Neural cell (in vitro differentiated cells): ENCODE measurements around the gene INSM1. TPM values are rescaled to one million over a fixed set of nuclear protein-coding genes. Genes with fewer than 3 reads are reported as not detected.

ENCODE experiments used
- H2AFZ ChIP-seq: fragments of 200-600, 300-800 bp; sonication (generic), shearing (Covaris generic); 2 replicates; pipeline ENCODE4 v1.6.0; 2014; ENCODE audit warnings: low read depth, mild to moderate bottlenecking, antibody characterized with exemption, low read length, moderate library complexity
- H3F3A ChIP-seq: fragments of 200-600 bp; shearing (Covaris generic); 2 replicates; pipeline ENCODE4 v1.6.1; 2016; ENCODE audit warnings: mild to moderate bottlenecking, moderate library complexity, mixed read lengths, antibody characterized with exemption, low read length; ENCODE audit not compliant: insufficient read depth, poor library complexity, severe bottlenecking
- H3K27ac ChIP-seq: fragments of 200-600, 300-800 bp; sonication (generic), shearing (Covaris generic); 2 replicates; pipeline ENCODE4 v1.5.1; 2014; ENCODE audit warnings: mild to moderate bottlenecking, low read length, moderate library complexity
- H3K27me3 ChIP-seq: fragments of 300-800, 200-600 bp; sonication (generic), shearing (Covaris generic); 2 replicates; pipeline ENCODE4 v1.6.0; 2014; ENCODE audit warnings: mild to moderate bottlenecking, low read depth, low read length, moderate library complexity; ENCODE audit not compliant: insufficient read depth
- H3K36me3 ChIP-seq: fragments of 300-800, 200-600 bp; sonication (generic), shearing (Covaris generic); 2 replicates; pipeline ENCODE4 v1.5.1; 2014; ENCODE audit warnings: mild to moderate bottlenecking, antibody characterized with exemption, low read length, moderate library complexity; ENCODE audit not compliant: insufficient read depth
- H3K4me2 ChIP-seq: fragments of 300-800, 200-600 bp; sonication (generic), shearing (Covaris generic); 2 replicates; pipeline ENCODE4 v1.6.0; 2014; ENCODE audit warnings: mild to moderate bottlenecking, low read length
- H3K4me3 ChIP-seq: fragments of 300-800, 200-600 bp; sonication (generic), shearing (Covaris generic); 2 replicates; pipeline ENCODE4 v1.5.1; 2014; ENCODE audit warnings: mild to moderate bottlenecking, low read length, moderate library complexity
- H3K79me2 ChIP-seq: fragments of 200-600 bp; shearing (Covaris generic); replicated peaks from 2 replicates; pipeline ENCODE4 v1.6.0; 2014; ENCODE audit warnings: mild to moderate bottlenecking, low read length, moderate library complexity; ENCODE audit not compliant: insufficient read depth
- H3K9ac ChIP-seq: fragments of 300-800, 200-600 bp; sonication (generic), shearing (Covaris generic); 2 replicates; pipeline ENCODE4 v1.6.1; 2016; ENCODE audit warnings: mild to moderate bottlenecking, low read length, mixed read lengths
- H3K9me2 ChIP-seq: fragments of 200-600 bp; shearing (Covaris generic); 2 replicates; pipeline ENCODE4 v1.6.1; 2016; ENCODE audit warnings: mild to moderate bottlenecking, low read length, mixed read lengths; ENCODE audit not compliant: insufficient read depth
- H3K9me3 ChIP-seq: fragments of 200-600, 300-800 bp; sonication (generic), shearing (Covaris generic); 2 replicates; pipeline ENCODE4 v1.6.1; 2016; ENCODE audit warnings: mild to moderate bottlenecking, mixed run types, low read length, moderate library complexity, mixed read lengths
- H4K20me1 ChIP-seq: fragments of 200-600 bp; shearing (Covaris generic); 2 replicates; pipeline ENCODE4 v1.6.1; 2016; ENCODE audit warnings: mild to moderate bottlenecking, mixed run types; ENCODE audit not compliant: insufficient read depth
- EP300 ChIP-seq: fragments of 450-650 bp; conservative IDR thresholded peaks from 2 replicates; pipeline ENCODE4 v1.6.1; 2014; ENCODE audit warnings: antibody characterized with exemption, mild to moderate bottlenecking, moderate library complexity; ENCODE audit not compliant: poor library complexity, severe bottlenecking
- EZH2 ChIP-seq: fragments of 200-600, 300-800 bp; shearing (Covaris generic), sonication (generic); IDR thresholded peaks from 2 replicates; pipeline ENCODE4 v1.6.1; 2014; ENCODE audit warnings: antibody characterized with exemption, low read length, borderline replicate concordance, mild to moderate bottlenecking; ENCODE audit not compliant: insufficient read depth, poor library complexity, severe bottlenecking
- MXI1 ChIP-seq: fragments of 450-650 bp; conservative IDR thresholded peaks from 2 replicates; pipeline ENCODE4 v1.6.1; 2014; ENCODE audit warnings: antibody characterized with exemption, mild to moderate bottlenecking; ENCODE audit not compliant: poor library complexity, severe bottlenecking
- POLR2AphosphoS5 ChIP-seq: IDR thresholded peaks from 2 replicates; pipeline ENCODE4 v1.6.1; 2012
- RAD21 ChIP-seq: fragments of 450-650 bp; conservative IDR thresholded peaks from 2 replicates; pipeline ENCODE4 v1.6.1; 2014; ENCODE audit warnings: antibody characterized with exemption, mild to moderate bottlenecking, moderate library complexity
- SMC3 ChIP-seq: fragments of 450-650 bp; conservative IDR thresholded peaks from 2 replicates; pipeline ENCODE4 v1.6.1; 2014; ENCODE audit warnings: antibody characterized with exemption, mild to moderate bottlenecking, moderate library complexity; ENCODE audit not compliant: poor library complexity
- TAF1 ChIP-seq: IDR thresholded peaks from 2 replicates; pipeline ENCODE4 v1.6.1; 2012; ENCODE audit warnings: low read depth
- polyA plus RNA-seq: library from polyadenylated mRNA; depleted of rRNA; stranded (reverse); fragments of >200 nt; gene quantifications from 2 replicates; pipeline ENCODE4 v1.2.3, GENCODE V29; 2014
- TF ChIP-seq, protein P1 (sequence below): IDR thresholded peaks from 2 replicates; pipeline ENCODE4 v1.6.1; 2012; ENCODE audit warnings: borderline replicate concordance
- TF ChIP-seq, protein P2 (sequence below): fragments of 450-650 bp; IDR thresholded peaks from 2 replicates; pipeline ENCODE4 v1.5.1; 2014; ENCODE audit warnings: antibody characterized with exemption, mild to moderate bottlenecking, moderate library complexity; ENCODE audit not compliant: poor library complexity, severe bottlenecking

INSM1 gene
- polyA plus RNA-seq, 1 donor from 2014 or later = 8.6 TPM

DNA sequence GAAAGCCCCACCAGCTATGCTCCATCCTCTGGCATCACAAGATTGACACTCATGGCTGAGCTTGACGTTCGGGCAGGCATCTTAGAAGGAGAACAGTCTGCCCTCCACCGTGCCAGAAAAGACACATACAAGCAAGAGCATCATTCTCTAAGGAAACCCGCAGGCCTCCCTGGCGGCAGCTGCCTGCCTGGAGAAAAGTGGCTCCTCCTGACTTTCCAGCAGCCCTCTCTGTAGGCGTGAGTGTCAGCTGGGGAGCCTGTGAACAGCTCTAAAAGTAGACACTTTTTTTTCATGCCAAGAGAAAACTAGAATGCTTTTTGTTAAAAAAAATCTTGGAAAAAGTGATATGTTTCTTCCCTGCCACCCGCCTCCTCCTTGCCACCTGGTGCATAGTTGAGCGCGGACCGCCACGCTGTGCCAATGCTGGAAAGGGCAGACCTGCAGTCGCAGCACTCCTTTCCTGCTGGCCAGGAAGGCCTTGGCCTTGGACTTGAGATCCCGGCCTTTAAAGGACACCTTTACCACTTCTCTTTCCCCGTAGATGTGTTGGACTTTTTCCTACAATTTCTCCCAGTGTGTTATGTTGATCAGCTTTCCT, 29.7 kb upstream of the INSM1 start:
- no peak overlapping the region for H3K4me3 ChIP-seq
- no peaks in the 10 kb centered on the region for H3K27me3 ChIP-seq
- H3K9ac ChIP-seq = no peak overlapping the region
- no peaks in the 10 kb centered on the region for H3K9me2 ChIP-seq
- no peaks in the 10 kb centered on the region for H4K20me1 ChIP-seq
- H2AFZ ChIP-seq = no peak overlapping the region
- no peaks in the 10 kb centered on the region for H3K9me3 ChIP-seq
- H3K4me2 ChIP-seq = no peak overlapping the region
- no peaks in the 10 kb centered on the region for H3F3A ChIP-seq
- no peak for TF ChIP-seq MXI1
- TF ChIP-seq, protein P1, sequence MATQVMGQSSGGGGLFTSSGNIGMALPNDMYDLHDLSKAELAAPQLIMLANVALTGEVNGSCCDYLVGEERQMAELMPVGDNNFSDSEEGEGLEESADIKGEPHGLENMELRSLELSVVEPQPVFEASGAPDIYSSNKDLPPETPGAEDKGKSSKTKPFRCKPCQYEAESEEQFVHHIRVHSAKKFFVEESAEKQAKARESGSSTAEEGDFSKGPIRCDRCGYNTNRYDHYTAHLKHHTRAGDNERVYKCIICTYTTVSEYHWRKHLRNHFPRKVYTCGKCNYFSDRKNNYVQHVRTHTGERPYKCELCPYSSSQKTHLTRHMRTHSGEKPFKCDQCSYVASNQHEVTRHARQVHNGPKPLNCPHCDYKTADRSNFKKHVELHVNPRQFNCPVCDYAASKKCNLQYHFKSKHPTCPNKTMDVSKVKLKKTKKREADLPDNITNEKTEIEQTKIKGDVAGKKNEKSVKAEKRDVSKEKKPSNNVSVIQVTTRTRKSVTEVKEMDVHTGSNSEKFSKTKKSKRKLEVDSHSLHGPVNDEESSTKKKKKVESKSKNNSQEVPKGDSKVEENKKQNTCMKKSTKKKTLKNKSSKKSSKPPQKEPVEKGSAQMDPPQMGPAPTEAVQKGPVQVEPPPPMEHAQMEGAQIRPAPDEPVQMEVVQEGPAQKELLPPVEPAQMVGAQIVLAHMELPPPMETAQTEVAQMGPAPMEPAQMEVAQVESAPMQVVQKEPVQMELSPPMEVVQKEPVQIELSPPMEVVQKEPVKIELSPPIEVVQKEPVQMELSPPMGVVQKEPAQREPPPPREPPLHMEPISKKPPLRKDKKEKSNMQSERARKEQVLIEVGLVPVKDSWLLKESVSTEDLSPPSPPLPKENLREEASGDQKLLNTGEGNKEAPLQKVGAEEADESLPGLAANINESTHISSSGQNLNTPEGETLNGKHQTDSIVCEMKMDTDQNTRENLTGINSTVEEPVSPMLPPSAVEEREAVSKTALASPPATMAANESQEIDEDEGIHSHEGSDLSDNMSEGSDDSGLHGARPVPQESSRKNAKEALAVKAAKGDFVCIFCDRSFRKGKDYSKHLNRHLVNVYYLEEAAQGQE = no peak
- TF ChIP-seq EZH2 = no peak
- TF ChIP-seq POLR2AphosphoS5 = no peak
- TF ChIP-seq TAF1 = no peak
- no peak for TF ChIP-seq RAD21
- TF ChIP-seq, protein P2, sequence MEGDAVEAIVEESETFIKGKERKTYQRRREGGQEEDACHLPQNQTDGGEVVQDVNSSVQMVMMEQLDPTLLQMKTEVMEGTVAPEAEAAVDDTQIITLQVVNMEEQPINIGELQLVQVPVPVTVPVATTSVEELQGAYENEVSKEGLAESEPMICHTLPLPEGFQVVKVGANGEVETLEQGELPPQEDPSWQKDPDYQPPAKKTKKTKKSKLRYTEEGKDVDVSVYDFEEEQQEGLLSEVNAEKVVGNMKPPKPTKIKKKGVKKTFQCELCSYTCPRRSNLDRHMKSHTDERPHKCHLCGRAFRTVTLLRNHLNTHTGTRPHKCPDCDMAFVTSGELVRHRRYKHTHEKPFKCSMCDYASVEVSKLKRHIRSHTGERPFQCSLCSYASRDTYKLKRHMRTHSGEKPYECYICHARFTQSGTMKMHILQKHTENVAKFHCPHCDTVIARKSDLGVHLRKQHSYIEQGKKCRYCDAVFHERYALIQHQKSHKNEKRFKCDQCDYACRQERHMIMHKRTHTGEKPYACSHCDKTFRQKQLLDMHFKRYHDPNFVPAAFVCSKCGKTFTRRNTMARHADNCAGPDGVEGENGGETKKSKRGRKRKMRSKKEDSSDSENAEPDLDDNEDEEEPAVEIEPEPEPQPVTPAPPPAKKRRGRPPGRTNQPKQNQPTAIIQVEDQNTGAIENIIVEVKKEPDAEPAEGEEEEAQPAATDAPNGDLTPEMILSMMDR = no peak
- no peak for TF ChIP-seq EP300
- no peaks in the 10 kb centered on the region for H3K79me2 ChIP-seq
- H3K27ac ChIP-seq = no peak overlapping the region
- H3K36me3 ChIP-seq = no peaks in the 10 kb centered on the region

DNA sequence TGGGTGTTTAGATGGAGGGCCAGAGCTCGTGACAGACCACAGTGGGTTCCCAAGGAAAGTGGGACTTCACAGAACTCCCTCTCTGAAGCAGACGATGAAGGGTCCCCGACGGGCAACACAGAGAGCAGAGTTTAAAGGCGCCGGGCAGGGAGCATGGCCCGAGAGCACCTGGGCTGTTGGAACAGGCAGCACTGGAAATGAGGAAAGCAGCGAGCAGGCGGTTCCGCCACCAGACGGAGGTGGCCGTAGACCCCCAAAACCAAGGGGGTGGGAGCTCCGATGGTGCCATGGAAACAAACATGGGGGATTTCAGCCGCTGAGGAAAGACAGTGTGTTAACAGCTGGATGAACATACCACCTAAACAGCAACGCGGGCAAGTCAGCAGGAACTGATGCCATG, 27.5 kb upstream of the INSM1 start:
- no peak overlapping the region for H2AFZ ChIP-seq

DNA sequence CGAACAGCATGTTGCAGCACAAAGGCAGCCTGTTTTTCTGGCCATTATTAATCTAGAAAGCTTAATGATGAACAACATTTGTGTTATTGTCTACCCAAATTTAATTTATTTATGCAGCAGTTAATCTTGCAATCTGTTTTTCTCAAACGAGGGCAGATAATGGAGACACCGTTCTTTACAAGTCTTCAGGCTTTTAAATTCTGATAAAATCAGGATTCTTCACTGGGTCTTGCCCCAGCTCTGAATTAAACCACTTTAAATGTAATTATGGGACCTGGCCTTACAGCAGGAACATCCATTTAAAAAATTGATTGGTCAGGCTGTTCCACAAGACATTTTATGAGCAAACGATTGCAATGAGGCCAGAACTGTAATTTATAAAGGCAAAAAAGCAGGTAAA, 26.5 kb upstream of the INSM1 start:
- H3K4me2 ChIP-seq = no peak overlapping the region
- H3K9ac ChIP-seq = no peak overlapping the region
- no peaks in the 10 kb centered on the region for H4K20me1 ChIP-seq
- H3K27ac ChIP-seq = no peak overlapping the region
- no peak overlapping the region for H3K4me3 ChIP-seq
- no peaks in the 10 kb centered on the region for H3K9me3 ChIP-seq
- no peaks in the 10 kb centered on the region for H3F3A ChIP-seq
- TF ChIP-seq EZH2 (no peak), TAF1 (no peak), SMC3 (no peak), POLR2AphosphoS5 (no peak), EP300 (no peak), MXI1 (no peak), RAD21 (no peak)
- TF ChIP-seq, protein P2 = no peak
- TF ChIP-seq, protein P1 = no peak
- no peaks in the 10 kb centered on the region for H3K36me3 ChIP-seq
- H3K9me2 ChIP-seq = no peaks in the 10 kb centered on the region
- no peak overlapping the region for H2AFZ ChIP-seq
- H3K27me3 ChIP-seq = no peaks in the 10 kb centered on the region
- no peaks in the 10 kb centered on the region for H3K79me2 ChIP-seq

More for the DNA sequence above, 27.5 kb upstream of the INSM1 start:
- TF ChIP-seq TAF1 (no peak), RAD21 (no peak), EZH2 (no peak)
- Histone ChIP-seq H3K36me3 (no peaks in the 10 kb centered on the region), H3K9me3 (no peaks in the 10 kb centered on the region), H3K27ac (no peak overlapping the region), H3K4me2 (no peak overlapping the region), H3F3A (no peaks in the 10 kb centered on the region), H3K9ac (no peak overlapping the region), H3K4me3 (no peak overlapping the region), H3K27me3 (no peaks in the 10 kb centered on the region), H3K79me2 (no peaks in the 10 kb centered on the region), H4K20me1 (no peaks in the 10 kb centered on the region), H3K9me2 (no peaks in the 10 kb centered on the region)
